Measurements from ENCODE around the gene GPS1.

Gene GPS1

DNA sequence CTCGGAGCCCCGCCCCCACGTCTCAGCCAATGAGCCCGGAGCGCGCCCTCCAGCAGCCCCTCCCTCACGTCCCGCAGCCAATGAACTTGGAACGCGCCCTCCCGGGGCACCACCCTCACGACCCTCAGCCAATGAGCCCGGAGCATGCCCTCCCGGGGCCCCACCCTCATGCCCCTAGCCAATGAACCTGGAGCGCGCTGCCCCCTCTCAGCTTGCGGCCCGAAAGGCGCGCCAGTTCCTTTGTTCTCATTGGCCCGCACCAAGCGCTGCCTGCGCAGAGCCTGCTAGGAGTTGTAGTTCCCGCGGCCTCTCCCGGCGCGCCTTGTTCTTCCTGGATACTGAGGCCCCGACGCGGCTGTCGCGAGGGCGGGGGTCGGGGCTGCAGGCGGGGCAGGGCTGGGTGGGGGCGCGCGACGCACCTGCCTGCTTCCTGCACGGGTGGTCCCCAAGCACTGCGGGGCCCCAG lies 28.7 kb upstream of the GPS1 start, which contains the start of gene LRRC45:
TSS of gene LRRC45 (plus strand) at position 325 of the 466 bp plus-strand sequence. CDS start 339 bp downstream, outside the sequence.
- TF ChIP-seq, protein P1, sequence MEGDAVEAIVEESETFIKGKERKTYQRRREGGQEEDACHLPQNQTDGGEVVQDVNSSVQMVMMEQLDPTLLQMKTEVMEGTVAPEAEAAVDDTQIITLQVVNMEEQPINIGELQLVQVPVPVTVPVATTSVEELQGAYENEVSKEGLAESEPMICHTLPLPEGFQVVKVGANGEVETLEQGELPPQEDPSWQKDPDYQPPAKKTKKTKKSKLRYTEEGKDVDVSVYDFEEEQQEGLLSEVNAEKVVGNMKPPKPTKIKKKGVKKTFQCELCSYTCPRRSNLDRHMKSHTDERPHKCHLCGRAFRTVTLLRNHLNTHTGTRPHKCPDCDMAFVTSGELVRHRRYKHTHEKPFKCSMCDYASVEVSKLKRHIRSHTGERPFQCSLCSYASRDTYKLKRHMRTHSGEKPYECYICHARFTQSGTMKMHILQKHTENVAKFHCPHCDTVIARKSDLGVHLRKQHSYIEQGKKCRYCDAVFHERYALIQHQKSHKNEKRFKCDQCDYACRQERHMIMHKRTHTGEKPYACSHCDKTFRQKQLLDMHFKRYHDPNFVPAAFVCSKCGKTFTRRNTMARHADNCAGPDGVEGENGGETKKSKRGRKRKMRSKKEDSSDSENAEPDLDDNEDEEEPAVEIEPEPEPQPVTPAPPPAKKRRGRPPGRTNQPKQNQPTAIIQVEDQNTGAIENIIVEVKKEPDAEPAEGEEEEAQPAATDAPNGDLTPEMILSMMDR (conservative IDR thresholded peaks at IDR 0.05; ENCODE audit: control insufficient read depth, insufficient read depth, low read depth, low read length) = no peak
- peak; percentile 99 for DNase-seq (ENCODE audit: low read depth)
- H3K4me3 ChIP-seq (ENCODE audit: control insufficient read depth, low read depth, low read length) = peak within 1 kb of the TSS; percentile 75

DNA sequence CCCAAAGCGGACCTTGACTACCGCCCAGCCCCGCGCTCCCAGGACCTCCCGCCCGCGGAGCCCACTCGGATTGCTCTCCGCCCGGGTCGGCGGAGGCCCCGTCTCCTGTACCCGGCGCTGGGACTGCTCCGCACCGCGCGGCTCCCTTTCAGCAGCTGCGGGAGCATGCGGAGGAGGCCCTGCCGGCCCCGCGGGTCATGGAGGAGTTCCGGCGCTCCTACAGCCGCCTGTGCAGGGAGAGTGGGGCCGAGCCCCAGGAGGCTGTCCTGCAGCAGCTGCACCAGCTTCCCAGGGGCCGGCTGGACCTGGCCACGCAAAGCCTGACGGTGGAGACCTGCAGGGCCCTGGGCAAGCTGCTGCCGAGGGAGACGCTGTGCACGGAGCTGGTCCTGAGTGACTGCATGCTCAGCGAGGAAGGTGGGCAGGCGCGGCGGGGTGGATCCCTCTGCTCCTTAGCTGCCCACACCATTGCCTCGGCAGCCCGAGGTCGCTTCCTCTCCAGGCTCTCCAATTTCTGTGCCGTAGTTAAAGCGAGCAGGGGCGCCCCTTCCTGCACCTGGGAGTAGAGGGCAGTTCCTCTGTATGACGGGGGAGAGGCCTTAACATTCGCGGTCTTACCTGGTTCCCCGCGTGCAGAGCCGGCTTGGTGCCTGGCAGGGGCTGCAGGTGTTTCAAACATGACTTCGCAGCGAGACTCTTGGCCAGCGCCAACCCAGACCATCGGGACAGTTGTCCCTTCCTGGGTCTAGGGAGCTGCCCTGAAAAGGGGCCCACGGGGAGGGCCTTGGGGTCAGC lies 28.1 kb upstream of the GPS1 start:
- TF ChIP-seq, protein P1 (conservative IDR thresholded peaks at IDR 0.05; ENCODE audit: control insufficient read depth, insufficient read depth, low read depth, low read length) = no peak
- no peak for DNase-seq (ENCODE audit: low read depth)

DNA sequence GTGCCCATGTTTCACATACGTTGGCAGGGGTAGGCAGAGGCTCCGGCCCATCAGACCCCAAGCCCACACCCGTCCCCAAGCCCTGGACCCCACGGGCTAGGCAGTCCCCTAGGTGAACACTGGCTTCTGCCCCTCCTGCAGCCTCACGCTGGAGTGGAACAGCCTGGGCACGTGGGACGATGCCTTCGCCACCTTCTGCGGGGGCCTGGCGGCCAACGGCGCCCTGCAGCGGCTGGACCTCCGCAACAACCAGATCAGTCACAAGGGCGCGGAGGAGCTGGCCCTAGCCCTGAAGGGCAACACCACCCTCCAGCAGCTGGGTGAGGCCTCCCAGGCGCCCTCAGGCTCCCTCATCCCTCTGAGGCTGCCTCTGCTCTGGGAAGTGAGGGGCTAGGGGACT lies 26.8 kb upstream of the GPS1 start:
- no peak for DNase-seq (ENCODE audit: low read depth)
- H3K4me3 ChIP-seq (ENCODE audit: control insufficient read depth, low read depth, low read length) = no peak overlapping the region
- TF ChIP-seq, protein P1 (conservative IDR thresholded peaks at IDR 0.05; ENCODE audit: control insufficient read depth, insufficient read depth, low read depth, low read length) = no peak

More for the DNA sequence above, 28.1 kb upstream of the GPS1 start:
- peak overlapping the region; percentile 61 for H3K4me3 ChIP-seq (ENCODE audit: control insufficient read depth, low read depth, low read length)

DNA sequence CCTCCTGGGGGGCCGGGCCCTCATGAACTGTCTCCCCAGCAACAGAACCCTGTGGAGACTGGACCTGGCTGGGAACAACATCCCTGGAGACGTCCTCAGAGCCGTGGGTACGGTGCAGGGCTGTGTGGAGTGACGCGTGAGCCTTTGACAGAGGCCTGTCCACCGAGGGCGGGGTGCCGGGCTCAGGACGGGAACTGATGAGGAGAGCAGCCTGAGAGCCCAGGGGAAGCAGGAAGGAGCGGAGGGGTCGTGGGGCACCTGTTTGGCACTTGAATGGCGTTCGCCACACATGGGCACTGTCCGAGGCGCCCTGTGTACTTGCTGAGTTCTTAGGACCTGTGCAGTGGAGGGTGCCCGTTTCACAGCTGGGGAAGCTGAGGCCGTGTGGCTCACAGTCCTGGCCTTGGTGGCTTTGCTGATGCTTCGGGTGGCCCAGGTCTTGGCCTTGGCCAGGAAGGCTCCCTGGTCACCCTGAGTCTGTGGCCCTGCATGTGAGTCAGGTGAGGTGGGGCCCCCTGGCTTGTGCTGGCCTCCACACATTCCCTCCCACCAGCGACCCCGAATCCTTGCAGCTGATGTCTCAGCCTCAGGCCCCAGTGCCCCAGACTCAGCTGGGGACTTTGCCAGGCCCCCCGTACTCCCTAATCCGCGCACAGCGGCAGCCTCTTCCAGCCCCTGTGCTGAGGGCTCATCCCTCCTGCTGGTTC lies 26.1 kb upstream of the GPS1 start:
- no peak overlapping the region for H3K4me3 ChIP-seq (ENCODE audit: control insufficient read depth, low read depth, low read length)
- no peak for DNase-seq (ENCODE audit: low read depth)
- TF ChIP-seq, protein P1 (conservative IDR thresholded peaks at IDR 0.05; ENCODE audit: control insufficient read depth, insufficient read depth, low read depth, low read length) = no peak

DNA sequence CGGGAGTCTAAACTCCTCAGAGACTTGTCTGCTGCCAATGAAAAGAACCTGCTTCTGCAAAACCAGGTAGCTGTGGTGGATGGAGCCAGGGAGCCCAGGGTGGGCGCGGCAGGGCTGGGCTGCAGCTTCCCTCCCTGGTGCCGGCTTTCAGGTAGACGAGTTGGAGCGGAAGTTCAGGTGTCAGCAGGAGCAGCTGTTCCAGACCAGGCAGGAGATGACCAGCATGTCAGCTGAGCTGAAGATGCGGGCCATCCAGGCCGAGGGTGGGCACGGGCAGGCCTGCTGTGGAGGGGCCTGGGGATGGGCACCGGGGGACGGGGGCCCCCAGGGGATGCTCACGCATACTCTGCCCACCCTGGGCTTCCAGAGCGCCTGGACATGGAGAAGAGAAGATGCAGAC lies 23.5 kb upstream of the GPS1 start:
- no peak overlapping the region for H3K4me3 ChIP-seq (ENCODE audit: control insufficient read depth, low read depth, low read length)

DNA sequence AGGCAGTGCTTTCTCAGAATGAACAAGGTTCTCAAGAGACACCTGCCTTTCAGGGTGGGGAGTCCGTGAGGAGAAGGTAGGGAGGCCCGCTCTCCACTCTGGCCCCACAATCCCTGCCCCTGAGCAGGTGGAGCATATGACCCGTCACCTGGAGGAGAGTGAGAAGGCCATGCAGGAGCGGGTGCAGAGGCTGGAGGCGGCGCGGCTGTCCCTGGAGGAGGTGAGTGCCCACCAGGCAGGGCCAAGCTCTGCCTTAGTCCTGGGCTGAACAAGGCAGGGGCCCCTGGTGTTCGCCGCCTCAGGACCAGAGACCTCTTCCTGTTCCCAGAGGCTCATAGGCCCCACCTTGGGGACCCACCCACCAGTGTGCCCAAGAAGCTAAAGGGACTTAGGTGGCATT lies 22.7 kb upstream of the GPS1 start:
- TF ChIP-seq, protein P1 (conservative IDR thresholded peaks at IDR 0.05; ENCODE audit: control insufficient read depth, insufficient read depth, low read depth, low read length) = no peak
- DNase-seq (ENCODE audit: low read depth) = no peak
- H3K4me3 ChIP-seq (ENCODE audit: control insufficient read depth, low read depth, low read length) = no peak overlapping the region

More for the DNA sequence above, 23.5 kb upstream of the GPS1 start:
- TF ChIP-seq, protein P1 (conservative IDR thresholded peaks at IDR 0.05; ENCODE audit: control insufficient read depth, insufficient read depth, low read depth, low read length) = no peak
- no peak for DNase-seq (ENCODE audit: low read depth)
